Activated CD4-positive, alpha-beta T cell treated with anti-CD3 and anti-CD28 coated beads, Interleukin-10, Interleukin-2, amounts not matched to agents 100 ng/mL and 50 ng/mL, durations not matched to agents 16 hours and 8 hours (primary cell): Measurements from ENCODE around the gene NDFIP2.

Experiments
- DNase-seq: peaks from one replicate; pipeline ENCODE4 v3.0.0-alpha.2; 2020

Gene NDFIP2

GRCh38 chr13:79497852-79498251, 16.9 kb downstream of the NDFIP2 start:
- no peak for DNase-seq

- peak; percentile 47 for DNase-seq
Observed at GRCh38 chr13:79500829-79501228, 19.9 kb downstream of the NDFIP2 start.

GRCh38 chr13:79501538-79502232, 20.7 kb downstream of the NDFIP2 start:
- DNase-seq, result no peak

- DNase-seq, result no peak
Observed at GRCh38 chr13:79502859-79503468, 22.0 kb downstream of the NDFIP2 start.

GRCh38 chr13:79503473-79504017, 22.6 kb downstream of the NDFIP2 start:
- no peak for DNase-seq

- no peak for DNase-seq
Observed at GRCh38 chr13:79508224-79508961, 27.4 kb downstream of the NDFIP2 start.

- no peak for DNase-seq
Observed at GRCh38 chr13:79511611-79512010, 30.7 kb downstream of the NDFIP2 start.

- no peak for DNase-seq
Observed at GRCh38 chr13:79512950-79513349, 32.0 kb downstream of the NDFIP2 start.

- DNase-seq, result no peak
Observed at GRCh38 chr13:79516595-79516994, 35.6 kb downstream of the NDFIP2 start.

- DNase-seq, result no peak
Observed at GRCh38 chr13:79519255-79519654, 38.3 kb downstream of the NDFIP2 start.

GRCh38 chr13:79522583-79522982, 41.6 kb downstream of the NDFIP2 start:
- DNase-seq, result peak; percentile 92

- peak; percentile 77 for DNase-seq
Observed at GRCh38 chr13:79525064-79525857, 44.3 kb downstream of the NDFIP2 start.

- no peak for DNase-seq
Observed at GRCh38 chr13:79527698-79528097, 46.7 kb downstream of the NDFIP2 start.

- no peak for DNase-seq
Observed at GRCh38 chr13:79528356-79528755, 47.4 kb downstream of the NDFIP2 start.

GRCh38 chr13:79528759-79529191, 47.8 kb downstream of the NDFIP2 start:
- DNase-seq, result no peak

- DNase-seq, result no peak
Observed at GRCh38 chr13:79529817-79530216, 48.9 kb downstream of the NDFIP2 start.

GRCh38 chr13:79530270-79530669, 49.3 kb downstream of the NDFIP2 start:
- no peak for DNase-seq

GRCh38 chr13:79531542-79532254, 50.7 kb downstream of the NDFIP2 start:
- DNase-seq, result no peak

GRCh38 chr13:79532576-79532975, 51.6 kb downstream of the NDFIP2 start:
- DNase-seq, result no peak

GRCh38 chr13:79533781-79534400, 52.9 kb downstream of the NDFIP2 start:
- no peak for DNase-seq

GRCh38 chr13:79534596-79534995, 53.6 kb downstream of the NDFIP2 start:
- DNase-seq, result no peak

- DNase-seq, result no peak
Observed at GRCh38 chr13:79538757-79539156, 57.8 kb downstream of the NDFIP2 start.
